Measurements from ENCODE around the gene D2HGDH. TPM values are rescaled to one million over a fixed set of nuclear protein-coding genes. Genes with fewer than 3 reads are reported as not detected.

Gene D2HGDH
- total and polyA plus RNA-seq, 10 of the 15 experiments (the other 5 are each of a cell fraction or from before 2014, with no cell fraction given): 0.52 to 32.1 (median 11.0) TPM

DNA sequence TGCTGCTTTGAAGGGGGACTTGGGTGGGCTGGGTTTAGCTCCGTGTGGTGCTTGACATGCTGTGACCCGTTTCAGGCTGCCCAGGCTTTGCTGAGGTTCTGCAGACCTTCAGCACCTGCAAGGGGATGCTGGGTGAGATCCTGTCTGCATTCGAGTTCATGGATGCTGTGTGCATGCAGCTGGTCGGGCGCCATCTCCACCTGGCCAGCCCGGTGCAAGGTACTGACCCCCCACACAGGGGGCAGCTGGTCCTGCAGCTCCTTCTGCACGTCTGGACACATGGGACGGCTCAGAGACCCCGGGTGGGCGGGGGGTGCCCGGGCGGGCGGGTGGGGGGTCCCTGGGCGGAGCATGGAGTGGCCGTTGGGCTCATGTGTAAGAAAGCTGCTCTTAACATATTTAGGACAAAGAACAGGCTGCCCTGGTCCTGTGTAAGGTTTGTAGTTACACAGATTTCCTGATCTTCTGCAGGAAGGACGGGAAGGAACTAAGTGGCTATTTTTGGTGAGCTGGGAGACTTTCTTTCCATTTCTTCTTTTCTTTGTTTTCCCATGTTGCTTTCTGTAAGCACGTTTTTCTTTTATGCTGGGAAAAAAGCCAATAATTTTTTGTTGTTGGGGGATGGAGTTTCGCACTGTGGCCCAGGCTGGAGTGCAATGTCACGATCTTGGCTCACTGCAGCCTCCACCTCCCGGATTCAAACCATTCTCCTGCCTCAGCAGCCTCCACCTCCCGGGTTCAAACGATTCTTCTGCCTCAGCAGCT lies 15.8 kb downstream of the D2HGDH start:
- in situ Hi-C loops (cut with MboI): no loop called here
- no peak overlapping the region for H3K9ac ChIP-seq (ENCODE audit: control insufficient read depth, insufficient read depth, low read length)
- no peaks in the 10 kb centered on the region for H3K79me2 ChIP-seq (ENCODE audit: control insufficient read depth, insufficient read depth, low read length)
- POLR2A ChIA-PET: no interaction called here
- FAIRE-seq (no peak), DNase-seq (ENCODE audit: low read depth, low spot score) (no peak), ATAC-seq (no peak)
- intact Hi-C loops (cut with micrococcal nuclease; ENCODE audit: unreplicated experiment): no loop called here
- 74% methylated on average over 22 of the region's 22 CpGs for WGBS (ENCODE audit: insufficient coverage, insufficient replicate concordance, low lambda C conversion rate, missing lambda C conversion rate)
- CTCF ChIA-PET: no interaction called here
- H3K4me1 ChIP-seq (ENCODE audit: control insufficient read depth, insufficient read depth, low read length): no peaks in the 10 kb centered on the region
- no TSS peak for BruUV-seq (replicated peaks)
- no peaks in the 10 kb centered on the region for H4K20me1 ChIP-seq (ENCODE audit: control insufficient read depth, insufficient read depth)
- peaks cover 0 to 7% of the 10 kb centered on the region in 2 experiments for H3K36me3 ChIP-seq (ENCODE audit: control insufficient read depth in 2 of 2, insufficient read depth in 2 of 2, low read length in 1 of 2)
- RAD21 ChIA-PET (ENCODE audit: unreplicated experiment): no interaction called here
- no peak overlapping the region for H2AFZ ChIP-seq (ENCODE audit: control insufficient read depth, low read depth, low read length)
- no peaks in the 10 kb centered on the region; the same call in 2 of the 3 replicates for H3K9me3 ChIP-seq (replicated peaks; ENCODE audit: control insufficient read depth, insufficient read depth, low read length)
- H3K27ac ChIP-seq (ENCODE audit: control insufficient read depth, insufficient read depth): no peak overlapping the region
- no peak overlapping the region for H3K4me2 ChIP-seq (ENCODE audit: control insufficient read depth, insufficient read depth)
- SMC1A ChIA-PET (ENCODE audit: uncharacterized antibody, unreplicated experiment): no interaction called here
- H3K27me3 ChIP-seq (replicated peaks in 1 of 2; ENCODE audit: control insufficient read depth in 2 of 2, insufficient read depth in 2 of 2, low read length in 1 of 2): no peaks in the 10 kb centered on the region
- no peak overlapping the region for H3K4me3 ChIP-seq
- TF ChIP-seq, protein P1, sequence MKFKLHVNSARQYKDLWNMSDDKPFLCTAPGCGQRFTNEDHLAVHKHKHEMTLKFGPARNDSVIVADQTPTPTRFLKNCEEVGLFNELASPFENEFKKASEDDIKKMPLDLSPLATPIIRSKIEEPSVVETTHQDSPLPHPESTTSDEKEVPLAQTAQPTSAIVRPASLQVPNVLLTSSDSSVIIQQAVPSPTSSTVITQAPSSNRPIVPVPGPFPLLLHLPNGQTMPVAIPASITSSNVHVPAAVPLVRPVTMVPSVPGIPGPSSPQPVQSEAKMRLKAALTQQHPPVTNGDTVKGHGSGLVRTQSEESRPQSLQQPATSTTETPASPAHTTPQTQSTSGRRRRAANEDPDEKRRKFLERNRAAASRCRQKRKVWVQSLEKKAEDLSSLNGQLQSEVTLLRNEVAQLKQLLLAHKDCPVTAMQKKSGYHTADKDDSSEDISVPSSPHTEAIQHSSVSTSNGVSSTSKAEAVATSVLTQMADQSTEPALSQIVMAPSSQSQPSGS (IDR thresholded peaks at IDR 0.05; ENCODE audit: low read length): no peak
- TF ChIP-seq RCOR1 (conservative IDR thresholded peaks at IDR 0.05; ENCODE audit: low read depth, low read length): no peak
- TF ChIP-seq, protein P2, sequence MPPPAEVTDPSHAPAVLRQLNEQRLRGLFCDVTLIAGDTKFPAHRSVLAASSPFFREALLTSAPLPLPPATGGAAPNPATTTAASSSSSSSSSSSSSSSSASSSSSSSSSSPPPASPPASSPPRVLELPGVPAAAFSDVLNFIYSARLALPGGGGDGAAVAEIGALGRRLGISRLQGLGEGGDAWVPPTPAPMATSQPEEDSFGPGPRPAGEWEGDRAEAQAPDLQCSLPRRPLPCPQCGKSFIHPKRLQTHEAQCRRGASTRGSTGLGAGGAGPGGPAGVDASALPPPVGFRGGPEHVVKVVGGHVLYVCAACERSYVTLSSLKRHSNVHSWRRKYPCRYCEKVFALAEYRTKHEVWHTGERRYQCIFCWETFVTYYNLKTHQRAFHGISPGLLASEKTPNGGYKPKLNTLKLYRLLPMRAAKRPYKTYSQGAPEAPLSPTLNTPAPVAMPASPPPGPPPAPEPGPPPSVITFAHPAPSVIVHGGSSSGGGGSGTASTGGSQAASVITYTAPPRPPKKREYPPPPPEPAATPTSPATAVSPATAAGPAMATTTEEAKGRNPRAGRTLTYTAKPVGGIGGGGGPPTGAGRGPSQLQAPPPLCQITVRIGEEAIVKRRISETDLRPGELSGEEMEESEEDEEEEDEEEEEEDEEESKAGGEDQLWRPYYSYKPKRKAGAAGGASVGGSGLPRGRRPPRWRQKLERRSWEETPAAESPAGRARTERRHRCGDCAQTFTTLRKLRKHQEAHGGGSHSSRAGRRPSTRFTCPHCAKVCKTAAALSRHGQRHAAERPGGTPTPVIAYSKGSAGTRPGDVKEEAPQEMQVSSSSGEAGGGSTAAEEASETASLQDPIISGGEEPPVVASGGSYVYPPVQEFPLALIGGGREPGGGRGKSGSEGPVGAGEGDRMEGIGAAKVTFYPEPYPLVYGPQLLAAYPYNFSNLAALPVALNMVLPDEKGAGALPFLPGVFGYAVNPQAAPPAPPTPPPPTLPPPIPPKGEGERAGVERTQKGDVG (CRISPR knock-in tag; IDR thresholded peaks at IDR 0.05): no peak
- TF ChIP-seq, protein P3, sequence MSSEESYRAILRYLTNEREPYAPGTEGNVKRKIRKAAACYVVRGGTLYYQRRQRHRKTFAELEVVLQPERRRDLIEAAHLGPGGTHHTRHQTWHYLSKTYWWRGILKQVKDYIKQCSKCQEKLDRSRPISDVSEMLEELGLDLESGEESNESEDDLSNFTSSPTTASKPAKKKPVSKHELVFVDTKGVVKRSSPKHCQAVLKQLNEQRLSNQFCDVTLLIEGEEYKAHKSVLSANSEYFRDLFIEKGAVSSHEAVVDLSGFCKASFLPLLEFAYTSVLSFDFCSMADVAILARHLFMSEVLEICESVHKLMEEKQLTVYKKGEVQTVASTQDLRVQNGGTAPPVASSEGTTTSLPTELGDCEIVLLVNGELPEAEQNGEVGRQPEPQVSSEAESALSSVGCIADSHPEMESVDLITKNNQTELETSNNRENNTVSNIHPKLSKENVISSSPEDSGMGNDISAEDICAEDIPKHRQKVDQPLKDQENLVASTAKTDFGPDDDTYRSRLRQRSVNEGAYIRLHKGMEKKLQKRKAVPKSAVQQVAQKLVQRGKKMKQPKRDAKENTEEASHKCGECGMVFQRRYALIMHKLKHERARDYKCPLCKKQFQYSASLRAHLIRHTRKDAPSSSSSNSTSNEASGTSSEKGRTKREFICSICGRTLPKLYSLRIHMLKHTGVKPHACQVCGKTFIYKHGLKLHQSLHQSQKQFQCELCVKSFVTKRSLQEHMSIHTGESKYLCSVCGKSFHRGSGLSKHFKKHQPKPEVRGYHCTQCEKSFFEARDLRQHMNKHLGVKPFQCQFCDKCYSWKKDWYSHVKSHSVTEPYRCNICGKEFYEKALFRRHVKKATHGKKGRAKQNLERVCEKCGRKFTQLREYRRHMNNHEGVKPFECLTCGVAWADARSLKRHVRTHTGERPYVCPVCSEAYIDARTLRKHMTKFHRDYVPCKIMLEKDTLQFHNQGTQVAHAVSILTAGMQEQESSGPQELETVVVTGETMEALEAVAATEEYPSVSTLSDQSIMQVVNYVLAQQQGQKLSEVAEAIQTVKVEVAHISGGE (CRISPR knock-in tag; IDR thresholded peaks at IDR 0.05): no peak
- TF ChIP-seq, protein P4, sequence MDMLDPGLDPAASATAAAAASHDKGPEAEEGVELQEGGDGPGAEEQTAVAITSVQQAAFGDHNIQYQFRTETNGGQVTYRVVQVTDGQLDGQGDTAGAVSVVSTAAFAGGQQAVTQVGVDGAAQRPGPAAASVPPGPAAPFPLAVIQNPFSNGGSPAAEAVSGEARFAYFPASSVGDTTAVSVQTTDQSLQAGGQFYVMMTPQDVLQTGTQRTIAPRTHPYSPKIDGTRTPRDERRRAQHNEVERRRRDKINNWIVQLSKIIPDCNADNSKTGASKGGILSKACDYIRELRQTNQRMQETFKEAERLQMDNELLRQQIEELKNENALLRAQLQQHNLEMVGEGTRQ (IDR thresholded peaks at IDR 0.05; ENCODE audit: borderline replicate concordance, low read depth, low read length): no peak
- TF ChIP-seq, protein P5, sequence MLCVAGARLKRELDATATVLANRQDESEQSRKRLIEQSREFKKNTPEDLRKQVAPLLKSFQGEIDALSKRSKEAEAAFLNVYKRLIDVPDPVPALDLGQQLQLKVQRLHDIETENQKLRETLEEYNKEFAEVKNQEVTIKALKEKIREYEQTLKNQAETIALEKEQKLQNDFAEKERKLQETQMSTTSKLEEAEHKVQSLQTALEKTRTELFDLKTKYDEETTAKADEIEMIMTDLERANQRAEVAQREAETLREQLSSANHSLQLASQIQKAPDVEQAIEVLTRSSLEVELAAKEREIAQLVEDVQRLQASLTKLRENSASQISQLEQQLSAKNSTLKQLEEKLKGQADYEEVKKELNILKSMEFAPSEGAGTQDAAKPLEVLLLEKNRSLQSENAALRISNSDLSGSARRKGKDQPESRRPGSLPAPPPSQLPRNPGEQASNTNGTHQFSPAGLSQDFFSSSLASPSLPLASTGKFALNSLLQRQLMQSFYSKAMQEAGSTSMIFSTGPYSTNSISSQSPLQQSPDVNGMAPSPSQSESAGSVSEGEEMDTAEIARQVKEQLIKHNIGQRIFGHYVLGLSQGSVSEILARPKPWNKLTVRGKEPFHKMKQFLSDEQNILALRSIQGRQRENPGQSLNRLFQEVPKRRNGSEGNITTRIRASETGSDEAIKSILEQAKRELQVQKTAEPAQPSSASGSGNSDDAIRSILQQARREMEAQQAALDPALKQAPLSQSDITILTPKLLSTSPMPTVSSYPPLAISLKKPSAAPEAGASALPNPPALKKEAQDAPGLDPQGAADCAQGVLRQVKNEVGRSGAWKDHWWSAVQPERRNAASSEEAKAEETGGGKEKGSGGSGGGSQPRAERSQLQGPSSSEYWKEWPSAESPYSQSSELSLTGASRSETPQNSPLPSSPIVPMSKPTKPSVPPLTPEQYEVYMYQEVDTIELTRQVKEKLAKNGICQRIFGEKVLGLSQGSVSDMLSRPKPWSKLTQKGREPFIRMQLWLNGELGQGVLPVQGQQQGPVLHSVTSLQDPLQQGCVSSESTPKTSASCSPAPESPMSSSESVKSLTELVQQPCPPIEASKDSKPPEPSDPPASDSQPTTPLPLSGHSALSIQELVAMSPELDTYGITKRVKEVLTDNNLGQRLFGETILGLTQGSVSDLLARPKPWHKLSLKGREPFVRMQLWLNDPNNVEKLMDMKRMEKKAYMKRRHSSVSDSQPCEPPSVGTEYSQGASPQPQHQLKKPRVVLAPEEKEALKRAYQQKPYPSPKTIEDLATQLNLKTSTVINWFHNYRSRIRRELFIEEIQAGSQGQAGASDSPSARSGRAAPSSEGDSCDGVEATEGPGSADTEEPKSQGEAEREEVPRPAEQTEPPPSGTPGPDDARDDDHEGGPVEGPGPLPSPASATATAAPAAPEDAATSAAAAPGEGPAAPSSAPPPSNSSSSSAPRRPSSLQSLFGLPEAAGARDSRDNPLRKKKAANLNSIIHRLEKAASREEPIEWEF (IDR thresholded peaks at IDR 0.05; ENCODE audit: insufficient replicate concordance, low read depth, low read length): no peak
- TF ChIP-seq RELA (IDR thresholded peaks at IDR 0.05; ENCODE audit: borderline replicate concordance, partially characterized antibody): no peak
